BE2C (cell line): ENCODE data around the gene TBX2.

Experiments
- DNase-seq: peaks from one replicate; pipeline ENCODE4 v3.0.0-alpha.2; 2020
- H3K27me3 ChIP-seq: fragments of 250-450 bp; sonication (Bioruptor Pico); 2 replicates; pipeline ENCODE4 v1.5.1; 2020; ENCODE audit warnings: mild to moderate bottlenecking
- H3K36me3 ChIP-seq: fragments of 250-450 bp; sonication (Bioruptor Pico); 2 replicates; pipeline ENCODE4 v1.5.1; 2020; ENCODE audit warnings: mild to moderate bottlenecking
- H3K4me1 ChIP-seq: fragments of 250-450 bp; sonication (Bioruptor Pico); 2 replicates; pipeline ENCODE4 v1.5.1; 2020
- H3K4me3 ChIP-seq: 2 replicates; pipeline ENCODE4 v1.5.1; 2011; ENCODE audit warnings: low read depth, low read length
- H3K9me3 ChIP-seq: fragments of 250-450 bp; sonication (Bioruptor Pico); 2 replicates; pipeline ENCODE4 v1.5.1; 2020
- TF ChIP-seq, protein P1 (sequence below): IDR thresholded peaks from 2 replicates; pipeline ENCODE4 v1.5.1; 2012; ENCODE audit warnings: mild to moderate bottlenecking, low read depth, low read length

TBX2 gene

DNA sequence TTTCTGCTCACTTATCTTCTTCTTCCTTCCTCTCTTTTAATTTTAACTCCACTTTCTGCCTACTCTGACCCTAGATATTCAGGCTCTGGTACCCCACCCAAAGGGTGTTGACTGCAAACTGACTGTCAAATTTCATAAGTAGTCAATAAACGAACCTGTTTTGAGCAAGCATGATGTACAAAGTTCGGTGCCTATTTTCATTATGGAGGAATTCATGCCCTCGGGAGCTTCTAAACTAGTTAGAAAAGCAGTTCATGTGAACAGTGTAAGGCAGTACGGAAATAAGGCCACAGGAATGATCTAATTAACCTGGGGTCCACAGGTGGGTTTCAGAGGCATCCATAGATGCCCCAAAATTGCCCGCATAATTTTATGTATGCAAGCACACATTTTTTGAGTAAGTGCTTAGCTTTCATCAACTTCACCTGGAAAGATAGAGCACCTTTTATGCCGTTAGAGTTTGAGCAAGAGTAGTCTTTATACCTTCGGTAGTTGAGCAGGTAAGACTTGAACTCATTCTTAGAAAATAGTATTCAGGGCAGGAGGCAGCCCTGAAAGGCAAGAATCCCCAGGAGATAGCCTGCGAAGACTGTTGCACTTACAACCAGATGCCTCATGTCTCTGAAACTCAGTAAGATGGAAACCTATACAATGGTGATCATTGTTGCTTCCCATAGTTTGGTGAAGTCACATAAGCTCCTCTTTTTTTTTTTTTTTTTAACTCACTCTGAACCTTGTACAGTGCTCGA is 36.6 kb upstream of the TBX2 start:
- H3K4me1 ChIP-seq: peaks cover 21% of the 10 kb centered on the region
- TF ChIP-seq, protein P1, sequence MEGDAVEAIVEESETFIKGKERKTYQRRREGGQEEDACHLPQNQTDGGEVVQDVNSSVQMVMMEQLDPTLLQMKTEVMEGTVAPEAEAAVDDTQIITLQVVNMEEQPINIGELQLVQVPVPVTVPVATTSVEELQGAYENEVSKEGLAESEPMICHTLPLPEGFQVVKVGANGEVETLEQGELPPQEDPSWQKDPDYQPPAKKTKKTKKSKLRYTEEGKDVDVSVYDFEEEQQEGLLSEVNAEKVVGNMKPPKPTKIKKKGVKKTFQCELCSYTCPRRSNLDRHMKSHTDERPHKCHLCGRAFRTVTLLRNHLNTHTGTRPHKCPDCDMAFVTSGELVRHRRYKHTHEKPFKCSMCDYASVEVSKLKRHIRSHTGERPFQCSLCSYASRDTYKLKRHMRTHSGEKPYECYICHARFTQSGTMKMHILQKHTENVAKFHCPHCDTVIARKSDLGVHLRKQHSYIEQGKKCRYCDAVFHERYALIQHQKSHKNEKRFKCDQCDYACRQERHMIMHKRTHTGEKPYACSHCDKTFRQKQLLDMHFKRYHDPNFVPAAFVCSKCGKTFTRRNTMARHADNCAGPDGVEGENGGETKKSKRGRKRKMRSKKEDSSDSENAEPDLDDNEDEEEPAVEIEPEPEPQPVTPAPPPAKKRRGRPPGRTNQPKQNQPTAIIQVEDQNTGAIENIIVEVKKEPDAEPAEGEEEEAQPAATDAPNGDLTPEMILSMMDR: no peak

DNA sequence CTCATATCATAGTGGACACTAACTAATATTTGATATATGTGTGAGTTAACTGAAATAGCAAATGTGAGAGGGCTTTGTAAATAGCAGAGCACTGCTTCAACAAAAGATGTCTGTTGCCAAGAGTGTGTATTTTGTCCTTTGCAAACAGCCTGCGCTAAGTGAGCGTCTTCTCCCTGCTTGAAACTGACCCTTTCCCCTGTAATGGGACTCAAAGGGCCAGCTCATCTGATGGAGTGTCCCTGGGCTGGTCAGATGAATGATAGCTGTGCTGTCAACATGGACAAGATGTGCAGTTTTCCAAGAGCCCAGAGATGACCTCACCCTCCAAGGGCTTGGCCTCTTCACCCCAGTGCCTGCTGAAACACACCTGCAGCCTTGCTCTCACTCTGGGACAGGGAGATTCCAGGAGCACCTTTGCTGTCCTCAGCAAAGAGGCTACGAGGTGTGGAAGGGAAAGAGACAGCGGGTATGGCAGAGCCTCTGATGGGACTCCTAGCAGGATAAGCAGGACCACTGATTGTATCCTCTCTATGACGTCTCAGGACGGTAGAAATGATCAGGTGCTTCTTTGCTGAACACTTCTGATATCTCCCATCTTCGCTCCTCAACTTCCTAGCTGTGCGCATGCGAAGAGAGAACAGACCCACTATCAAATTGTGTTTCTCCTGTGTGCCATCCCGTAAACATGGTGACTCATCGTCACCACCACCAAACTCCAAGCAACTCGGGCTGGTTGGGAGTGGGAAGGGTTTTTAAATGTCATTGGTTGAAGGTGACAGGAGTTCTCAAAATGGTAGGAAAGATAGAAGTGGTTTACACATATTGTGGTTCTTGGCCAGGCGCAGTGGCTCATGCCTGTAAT is 35.8 kb upstream of the TBX2 start:
- no peaks in the 10 kb centered on the region for H3K27me3 ChIP-seq
- H3K36me3 ChIP-seq: no peaks in the 10 kb centered on the region
- no peaks in the 10 kb centered on the region for H3K9me3 ChIP-seq
- H3K4me1 ChIP-seq: peaks cover 21% of the 10 kb centered on the region
- TF ChIP-seq, protein P1: no peak
- H3K4me3 ChIP-seq: no peak overlapping the region
- no peak for DNase-seq

More for the DNA sequence above, 36.6 kb upstream of the TBX2 start:
- no peaks in the 10 kb centered on the region for H3K27me3 ChIP-seq
- H3K4me3 ChIP-seq: no peak overlapping the region
- no peaks in the 10 kb centered on the region for H3K36me3 ChIP-seq
- no peaks in the 10 kb centered on the region for H3K9me3 ChIP-seq
- DNase-seq: no peak

DNA sequence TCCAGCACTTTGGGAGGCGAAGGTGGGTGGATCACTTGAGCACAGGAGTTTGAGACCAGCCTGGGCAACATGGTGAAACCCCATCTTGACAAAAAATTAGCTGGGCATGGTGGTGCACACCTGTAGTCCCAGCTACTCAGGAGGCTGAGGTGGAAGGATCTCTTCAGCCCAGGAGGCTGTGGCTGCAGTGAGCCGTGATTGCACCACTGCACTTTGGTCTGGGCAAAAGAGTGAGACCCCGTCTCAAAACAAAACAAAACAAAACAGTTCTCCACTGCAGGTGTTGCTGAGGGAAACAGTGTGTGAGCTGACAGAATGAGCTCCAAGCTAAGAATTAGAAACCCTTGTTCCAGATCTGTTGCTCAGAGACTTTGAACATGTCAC is 35.2 kb upstream of the TBX2 start:
- Histone ChIP-seq H3K4me1 (peaks cover 21% of the 10 kb centered on the region), H3K9me3 (no peaks in the 10 kb centered on the region), H3K36me3 (no peaks in the 10 kb centered on the region), H3K27me3 (no peaks in the 10 kb centered on the region), H3K4me3 (no peak overlapping the region)
- TF ChIP-seq, protein P1: no peak
- no peak for DNase-seq

DNA sequence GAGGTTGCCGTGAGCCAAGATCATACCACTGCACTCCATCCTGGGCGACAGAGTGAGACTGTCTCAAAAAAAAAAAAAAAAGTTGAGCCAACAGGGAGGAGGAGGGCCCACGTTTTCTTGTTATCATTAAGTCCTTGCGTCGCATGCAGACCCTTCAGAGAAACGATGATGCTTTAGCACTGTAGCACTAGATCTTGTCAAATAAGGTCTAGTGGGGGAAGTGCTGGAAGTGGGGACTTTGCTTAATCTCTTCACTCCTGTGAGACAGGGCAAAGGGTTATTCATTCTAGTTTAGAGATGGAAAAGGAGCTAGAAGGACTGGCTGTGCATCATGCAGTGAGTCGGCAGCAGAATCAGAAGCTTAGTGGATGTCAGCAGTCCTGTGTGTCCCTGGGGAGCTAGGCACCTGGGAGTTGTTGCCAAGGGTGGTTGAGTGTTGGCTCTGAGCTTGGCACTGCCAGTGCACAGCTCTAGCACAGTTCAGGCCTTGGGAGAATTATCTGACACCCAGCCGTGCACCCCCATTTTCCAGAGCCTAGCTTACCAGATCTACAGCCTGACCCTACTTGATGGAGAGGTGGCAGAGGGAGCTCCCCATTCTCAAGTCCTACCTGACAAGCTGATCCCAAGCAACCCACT is 33.4 kb upstream of the TBX2 start:
- Histone ChIP-seq H3K9me3 (no peaks in the 10 kb centered on the region), H3K4me1 (peaks cover 14% of the 10 kb centered on the region), H3K36me3 (no peaks in the 10 kb centered on the region), H3K4me3 (no peak overlapping the region), H3K27me3 (no peaks in the 10 kb centered on the region)
- TF ChIP-seq, protein P1: no peak
- DNase-seq: no peak

DNA sequence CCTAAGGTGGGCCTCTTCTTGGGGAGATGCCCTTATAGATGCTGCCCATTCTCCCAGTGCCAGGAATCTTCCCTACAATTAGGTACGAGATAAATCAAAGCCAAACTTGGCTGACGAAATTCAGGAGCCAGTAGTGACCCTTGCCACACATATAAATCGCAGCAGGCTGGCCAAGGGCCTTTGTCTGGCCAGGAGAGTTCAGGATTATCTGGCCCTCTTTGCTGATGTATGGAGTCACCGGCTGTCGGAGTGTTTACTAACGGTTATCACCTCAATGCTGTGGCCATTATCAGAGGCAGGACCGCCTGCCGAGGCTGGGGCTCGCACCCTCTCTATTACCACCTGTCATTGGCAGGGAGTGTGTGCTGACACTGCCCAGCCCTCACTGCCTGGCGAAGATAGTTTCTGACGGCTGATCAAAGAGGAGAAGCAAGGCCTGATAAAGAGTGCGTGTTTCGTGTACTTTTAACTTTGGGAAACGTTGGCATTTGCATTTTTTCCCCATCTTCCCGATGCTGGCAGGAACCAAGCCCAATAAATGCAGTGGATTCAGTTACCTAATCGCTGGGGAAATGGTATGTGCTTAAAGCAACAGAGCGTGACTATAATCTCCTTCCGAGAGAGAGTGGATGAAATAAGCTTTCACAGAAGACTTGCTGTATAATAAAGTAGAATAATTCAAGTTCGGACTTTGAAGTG is 32.8 kb upstream of the TBX2 start:
- peaks cover 14% of the 10 kb centered on the region for H3K4me1 ChIP-seq
- H3K36me3 ChIP-seq: no peaks in the 10 kb centered on the region
- peak overlapping the region; percentile 32 for H3K4me3 ChIP-seq
- TF ChIP-seq, protein P1: no peak
- no peaks in the 10 kb centered on the region for H3K9me3 ChIP-seq
- no peaks in the 10 kb centered on the region for H3K27me3 ChIP-seq
- peak; percentile 49 for DNase-seq
